Vagina (tissue), 2 donors: ENCODE data around the gene PRTN3.

Experiments
- CTCF ChIP-seq, 3 experiments: fragments of 450-650 bp in 2 of 3; fragments of 200-600 bp in 1 of 3; sonication (generic) in 1 of 3; IDR thresholded peaks; one replicate each; pipeline ENCODE4 v1.5.1; 2017 to 2019; ENCODE audit warnings: antibody characterized with exemption in 3 of 3, mild to moderate bottlenecking in 2 of 3, moderate library complexity in 2 of 3
- POLR2A ChIP-seq, 2 donors: fragments of 450-650 bp; IDR thresholded peaks; one replicate each; pipeline ENCODE4 v1.6.1; 2017; ENCODE audit warnings: antibody characterized with exemption in 2 of 2, mild to moderate bottlenecking in 2 of 2, moderate library complexity in 2 of 2
- POLR2AphosphoS5 ChIP-seq, 2 donors: sonication (generic); formaldehyde crosslinking; IDR thresholded peaks; one replicate each; pipeline ENCODE4 v1.9.0; 2017; ENCODE audit warnings: antibody characterized with exemption in 2 of 2, mild to moderate bottlenecking in 2 of 2, low read depth in 1 of 2; ENCODE audit not compliant: insufficient read depth in 1 of 2

- no peak for TF ChIP-seq CTCF (IDR thresholded peaks at IDR 0.05)
- TF ChIP-seq POLR2A (IDR thresholded peaks at IDR 0.05), result no peak
- TF ChIP-seq POLR2AphosphoS5 (IDR thresholded peaks at IDR 0.05; ENCODE audit: insufficient read depth in 1 of 2, low read depth in 1 of 2), result no peak
These were observed 17.5 kb downstream of the PRTN3 start for GRCh38 chr19:858284-858683.
